NCI-H1930 (cell line): ENCODE data around the gene FAM110D.
A peak's percentile ranks its signal among the peaks of the same experiment; 100 is the strongest.

Source experiments
- DNase-seq, 2 experiments: peaks; one replicate each; lab custom pipeline; 2025; lab: John Stamatoyannopoulos, UW

FAM110D gene

DNA sequence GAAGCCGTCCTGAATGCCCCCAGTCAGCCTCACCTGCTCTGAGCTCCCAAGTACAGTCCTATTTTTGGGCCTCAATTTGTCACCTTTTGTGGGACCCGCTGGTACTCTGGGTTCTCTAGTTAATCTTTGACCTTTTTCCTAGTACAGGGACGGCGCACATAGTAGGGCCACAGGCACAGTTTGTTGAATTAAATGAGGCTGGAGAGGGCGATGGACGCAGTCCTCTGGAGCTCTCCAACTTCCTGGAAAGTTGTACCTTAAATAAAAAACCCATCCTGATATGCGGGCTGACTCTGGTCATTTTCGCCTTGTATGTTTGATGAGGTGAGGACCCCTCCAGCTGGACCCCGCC is 4.8 kb downstream of the FAM110D start:
- no peak for DNase-seq

- peak in 1 of 2 experiments; percentile 18 for DNase-seq
These were observed 5.4 kb downstream of the FAM110D start for GRCh38 chr1:26164036-26164860.

GRCh38 chr1:26164861-26165842 is 6.3 kb downstream of the FAM110D start:
- DNase-seq, result no peak

- no peak for DNase-seq
These were observed 7.9 kb downstream of the FAM110D start for GRCh38 chr1:26166719-26167281.

- DNase-seq, result peak; percentile 52 to 62
These were observed 9.7 kb downstream of the FAM110D start, which contains the start of gene C1orf232 for GRCh38 chr1:26168410-26169197. C1orf232 (minus strand) TSS chr1:26168963; CDS start chr1:26168499, 464 bp downstream.

DNA sequence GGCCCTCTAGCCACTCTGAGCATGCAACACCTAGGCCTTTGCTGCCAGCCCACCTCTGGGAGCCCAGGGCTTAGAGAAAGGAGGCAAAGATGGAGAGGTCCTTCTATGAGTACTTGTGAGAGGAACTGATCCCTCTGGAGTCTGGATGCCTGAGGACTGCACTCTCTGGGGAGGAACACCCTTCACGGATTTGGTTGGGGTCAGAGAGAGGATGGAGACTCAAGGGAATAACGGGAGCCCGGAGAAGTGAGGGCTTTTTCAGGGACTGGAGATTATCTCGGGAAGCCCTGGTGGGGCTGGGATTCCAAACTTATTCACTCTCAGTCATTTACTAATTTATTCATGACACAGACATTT is 10.3 kb downstream of the FAM110D start:
- DNase-seq, result no peak

GRCh38 chr1:26169669-26170471 is 11.0 kb downstream of the FAM110D start, which contains the start of gene ZNF593:
ZNF593 (plus strand) TSS chr1:26169908; CDS start chr1:26169984, 76 bp downstream.
- DNase-seq, result peak; percentile 83 to 93

- DNase-seq, result no peak
These were observed 11.6 kb downstream of the FAM110D start for GRCh38 chr1:26170472-26170821.

- no peak for DNase-seq
These were observed 12.5 kb downstream of the FAM110D start, which contains the start of gene ZNF593OS for GRCh38 chr1:26171084-26172072. ZNF593OS (minus strand) TSS chr1:26171832; CDS start chr1:26171661, 171 bp downstream.

DNA sequence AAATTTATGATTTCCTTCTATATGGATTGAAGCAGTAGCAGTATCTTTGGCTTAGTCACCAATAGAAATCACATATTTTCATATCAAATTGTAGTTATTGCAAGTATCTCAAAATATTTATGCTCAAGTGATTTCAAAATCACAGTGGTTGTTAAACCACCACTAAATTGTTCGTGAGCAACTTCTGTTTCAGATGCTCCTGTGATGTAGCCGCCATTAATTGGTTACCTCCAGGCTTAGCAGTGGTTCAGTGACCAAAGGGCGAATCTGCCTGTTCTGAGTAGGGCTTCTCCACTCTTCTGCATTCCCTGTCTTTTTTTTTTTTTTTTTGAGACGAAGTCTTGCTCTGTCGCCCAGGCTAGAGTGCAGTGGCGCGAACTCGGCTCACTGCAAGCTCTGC is 16.5 kb downstream of the FAM110D start:
- DNase-seq, result no peak

DNA sequence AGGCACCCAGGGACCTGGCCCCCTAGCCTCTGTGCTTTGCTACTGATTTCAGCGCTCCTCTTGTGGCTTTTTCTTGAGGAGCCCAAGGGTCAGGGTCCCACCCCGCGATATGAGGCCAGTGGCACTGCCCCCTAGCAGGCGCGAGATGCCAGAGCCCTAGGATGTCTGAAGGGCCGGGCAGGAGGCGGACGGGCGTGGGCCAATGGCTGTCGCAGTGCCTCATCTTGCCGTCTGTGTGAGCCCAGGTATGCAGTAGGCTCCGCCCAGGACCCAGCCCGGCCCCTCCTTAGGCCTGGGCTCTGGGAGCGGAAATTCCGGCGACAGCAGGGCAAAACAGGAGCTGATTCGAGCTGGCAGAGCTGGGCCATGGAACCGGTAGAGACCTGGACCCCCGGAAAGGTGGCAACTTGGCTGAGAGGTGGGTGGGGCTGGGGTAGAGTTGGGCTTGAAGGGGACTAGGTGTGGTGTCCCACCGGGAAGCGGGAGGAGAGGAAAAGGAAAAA is 18.4 kb downstream of the FAM110D start, which contains the start of gene CNKSR1:
Gene CNKSR1 (plus strand): TSS at position 310 of the 503 bp plus-strand sequence. CDS start 57 bp downstream, at position 367.
- DNase-seq, result no peak

- DNase-seq, result no peak
These were observed 21.2 kb downstream of the FAM110D start for GRCh38 chr1:26180010-26180506.

- no peak for DNase-seq
These were observed 22.9 kb downstream of the FAM110D start for GRCh38 chr1:26181586-26182382.

DNA sequence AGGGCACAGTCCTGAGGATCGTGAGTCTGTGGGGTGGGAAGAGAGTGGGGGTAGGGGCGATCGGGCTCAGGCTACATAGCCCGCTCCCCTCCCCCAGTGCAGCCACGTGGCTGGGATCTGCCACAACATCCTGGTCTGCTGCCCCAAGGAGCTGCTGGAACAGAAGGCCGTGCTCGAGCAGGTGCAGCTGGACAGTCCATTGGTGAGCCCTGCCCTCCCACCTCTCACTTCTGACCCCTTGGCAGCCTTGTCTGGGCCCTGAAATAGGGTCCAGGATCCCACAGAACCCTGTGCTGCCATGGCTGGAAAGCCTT is 23.5 kb downstream of the FAM110D start:
- DNase-seq, result no peak

DNA sequence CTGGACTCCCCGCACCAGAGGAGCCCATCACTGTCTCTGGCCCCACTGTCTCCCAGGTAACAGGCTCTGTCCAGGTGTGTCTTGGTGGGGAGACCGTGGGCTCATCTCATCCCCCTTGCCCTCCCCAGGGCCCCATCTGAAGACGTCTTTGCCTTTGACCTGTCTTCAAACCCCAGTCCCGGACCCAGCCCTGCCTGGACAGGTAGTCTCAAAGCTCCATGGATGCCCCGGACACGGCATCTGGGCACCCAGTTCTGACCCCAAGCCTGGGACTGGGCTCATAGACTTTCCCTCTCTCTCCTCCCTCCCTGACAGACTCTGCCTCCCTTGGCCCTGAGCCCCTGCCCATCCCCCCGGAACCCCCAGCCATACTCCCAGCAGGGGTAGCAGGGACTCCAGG is 25.2 kb downstream of the FAM110D start:
- DNase-seq, result no peak

GRCh38 chr1:26184883-26185282 is 26.0 kb downstream of the FAM110D start:
- DNase-seq, result no peak

DNA sequence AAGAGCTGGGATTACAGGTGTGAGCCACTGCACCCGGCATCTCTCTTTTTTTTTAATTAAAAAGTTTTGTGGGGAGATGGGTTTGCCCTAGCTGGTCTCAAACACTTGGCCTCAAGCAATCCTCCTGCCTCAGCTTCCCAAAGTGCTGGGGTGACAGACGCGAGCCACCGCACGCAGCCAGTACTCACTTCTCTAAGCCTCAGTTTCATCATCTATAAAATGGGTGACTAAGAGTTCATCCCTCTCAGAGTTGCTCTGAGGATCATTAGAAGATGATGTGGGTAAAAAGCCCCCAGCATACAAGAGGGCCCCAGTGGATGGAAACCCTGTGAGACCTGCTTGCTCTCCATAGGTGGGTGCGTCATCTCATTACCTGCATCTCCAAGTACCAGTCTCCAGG is 29.0 kb downstream of the FAM110D start:
- DNase-seq, result no peak

DNA sequence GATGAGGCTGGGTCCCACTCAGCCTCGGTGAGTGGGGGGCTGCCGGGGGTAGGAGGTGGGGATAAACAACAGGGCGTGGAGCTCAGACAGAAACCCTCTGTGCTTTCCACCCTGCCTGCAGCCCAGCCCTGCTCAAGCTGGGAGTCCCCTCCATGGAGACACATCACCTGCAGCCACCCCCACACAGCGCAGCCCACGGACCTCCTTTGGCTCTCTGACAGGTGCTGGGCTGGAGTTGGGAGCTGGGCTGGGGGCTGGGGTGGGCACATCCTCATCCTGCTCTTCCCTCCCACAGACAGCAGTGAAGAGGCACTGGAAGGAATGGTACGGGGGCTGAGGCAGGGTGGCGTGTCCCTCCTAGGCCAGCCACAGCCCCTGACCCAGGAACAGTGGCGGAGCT is 29.6 kb downstream of the FAM110D start:
- no peak for DNase-seq
